WTC11 (cell line): Measurements from ENCODE around the gene RASGRP4.

Experiments
- ESRRA ChIP-seq: sonication (generic); formaldehyde crosslinking; IDR thresholded peaks from 2 replicates; pipeline ENCODE4 v1.8.1; 2022; ENCODE audit warnings: mild to moderate bottlenecking, missing genetic modification reagents, borderline replicate concordance
- TCF7 ChIP-seq: sonication (generic); formaldehyde crosslinking; IDR thresholded peaks from 2 replicates; pipeline ENCODE4 v1.8.0; 2022; ENCODE audit warnings: mild to moderate bottlenecking, low read depth, missing genetic modification reagents, moderate library complexity
- TF ChIP-seq, protein P1 (sequence below): fragments of 200-600 bp; IDR thresholded peaks from 2 replicates; pipeline ENCODE4 v1.8.0; 2022; ENCODE audit warnings: antibody characterized with exemption
- TF ChIP-seq, protein P2 (sequence below): sonication (generic); formaldehyde crosslinking; IDR thresholded peaks from 2 replicates; pipeline ENCODE4 v1.8.1; 2023; ENCODE audit warnings: mild to moderate bottlenecking, missing genetic modification reagents, moderate library complexity

DNA sequence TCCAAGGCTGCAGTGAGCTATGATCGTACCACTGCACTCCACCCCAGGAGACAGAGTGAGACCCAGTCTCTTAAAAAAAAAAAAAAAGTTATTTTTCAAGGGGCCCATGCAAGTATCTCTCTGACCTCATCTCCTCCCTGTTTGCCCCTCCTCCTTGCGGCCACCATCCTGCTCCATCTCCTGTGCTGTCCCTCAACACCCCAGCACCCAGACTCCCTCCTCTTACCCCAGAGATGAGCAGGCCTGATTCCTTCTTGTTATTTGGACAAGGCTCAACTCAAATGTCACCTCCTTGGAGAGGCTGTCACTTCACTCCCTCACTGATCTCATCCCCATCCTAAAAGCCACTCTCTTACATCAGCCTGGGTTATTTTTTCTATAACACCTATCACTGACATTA lies 11.9 kb upstream of the RASGRP4 start:
- TF ChIP-seq, protein P1, sequence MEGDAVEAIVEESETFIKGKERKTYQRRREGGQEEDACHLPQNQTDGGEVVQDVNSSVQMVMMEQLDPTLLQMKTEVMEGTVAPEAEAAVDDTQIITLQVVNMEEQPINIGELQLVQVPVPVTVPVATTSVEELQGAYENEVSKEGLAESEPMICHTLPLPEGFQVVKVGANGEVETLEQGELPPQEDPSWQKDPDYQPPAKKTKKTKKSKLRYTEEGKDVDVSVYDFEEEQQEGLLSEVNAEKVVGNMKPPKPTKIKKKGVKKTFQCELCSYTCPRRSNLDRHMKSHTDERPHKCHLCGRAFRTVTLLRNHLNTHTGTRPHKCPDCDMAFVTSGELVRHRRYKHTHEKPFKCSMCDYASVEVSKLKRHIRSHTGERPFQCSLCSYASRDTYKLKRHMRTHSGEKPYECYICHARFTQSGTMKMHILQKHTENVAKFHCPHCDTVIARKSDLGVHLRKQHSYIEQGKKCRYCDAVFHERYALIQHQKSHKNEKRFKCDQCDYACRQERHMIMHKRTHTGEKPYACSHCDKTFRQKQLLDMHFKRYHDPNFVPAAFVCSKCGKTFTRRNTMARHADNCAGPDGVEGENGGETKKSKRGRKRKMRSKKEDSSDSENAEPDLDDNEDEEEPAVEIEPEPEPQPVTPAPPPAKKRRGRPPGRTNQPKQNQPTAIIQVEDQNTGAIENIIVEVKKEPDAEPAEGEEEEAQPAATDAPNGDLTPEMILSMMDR, result no peak
- TF ChIP-seq TCF7 (CRISPR knock-in tag) (no peak), ESRRA (CRISPR knock-in tag) (no peak)
- TF ChIP-seq, protein P2, sequence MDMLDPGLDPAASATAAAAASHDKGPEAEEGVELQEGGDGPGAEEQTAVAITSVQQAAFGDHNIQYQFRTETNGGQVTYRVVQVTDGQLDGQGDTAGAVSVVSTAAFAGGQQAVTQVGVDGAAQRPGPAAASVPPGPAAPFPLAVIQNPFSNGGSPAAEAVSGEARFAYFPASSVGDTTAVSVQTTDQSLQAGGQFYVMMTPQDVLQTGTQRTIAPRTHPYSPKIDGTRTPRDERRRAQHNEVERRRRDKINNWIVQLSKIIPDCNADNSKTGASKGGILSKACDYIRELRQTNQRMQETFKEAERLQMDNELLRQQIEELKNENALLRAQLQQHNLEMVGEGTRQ (CRISPR knock-in tag), result no peak
